ENCODE results near the gene PRSS12. TPM values are rescaled to one million over a fixed set of nuclear protein-coding genes. Genes with fewer than 3 reads are reported as not detected.
A peak's percentile ranks its signal among the peaks of the same experiment; 100 is the strongest.
"Not testable (repeated sequence)": the region's sequence is repeated elsewhere in the genome, so short reads cannot be mapped to it uniquely, and the experiment has no call there.

The PRSS12 gene
- total RNA-seq (2014; rRNA removed; shearing (Covaris generic)) = 10.3 and 14.9 TPM in 2 replicates

GRCh38 chr4:118352843-118353533 lies at the start of gene PRSS12:
Gene PRSS12, minus strand, starts transcription at chr4:118353003. Its CDS starts 283 bp downstream, at chr4:118352720.
- DNase-seq = peak; percentile 92
- peak within 1 kb of the TSS; percentile 68 for H3K4me3 ChIP-seq (ENCODE audit: insufficient read depth, low read depth, low read length)
- H3K27me3 ChIP-seq (ENCODE audit: control insufficient read depth, insufficient read depth, low read length) = peaks cover 22% of the 10 kb centered on the region
- H3K36me3 ChIP-seq (replicated peaks; ENCODE audit: control insufficient read depth, insufficient read depth, low read length) = no peaks in the 10 kb centered on the region

GRCh38 chr4:118400356-118400755 lies 47.6 kb upstream of the PRSS12 start:
- H3K27me3 ChIP-seq (ENCODE audit: control insufficient read depth, insufficient read depth, low read length) = peaks cover 1% of the 10 kb centered on the region; the same call in 1 of the 2 replicates

GRCh38 chr4:118399883-118400282 lies 47.1 kb upstream of the PRSS12 start:
- H3K4me3 ChIP-seq (ENCODE audit: insufficient read depth, low read depth, low read length); H3K36me3 ChIP-seq (replicated peaks; ENCODE audit: control insufficient read depth, insufficient read depth, low read length); H3K27me3 ChIP-seq (ENCODE audit: control insufficient read depth, insufficient read depth, low read length); DNase-seq: not testable (repeated sequence)

More at GRCh38 chr4:118400356-118400755, 47.6 kb upstream of the PRSS12 start:
- Histone ChIP-seq H3K36me3 (replicated peaks; ENCODE audit: control insufficient read depth, insufficient read depth, low read length) (no peaks in the 10 kb centered on the region), H3K4me3 (ENCODE audit: insufficient read depth, low read depth, low read length) (no peak overlapping the region)
- no peak for DNase-seq

GRCh38 chr4:118398226-118399090 lies 45.7 kb upstream of the PRSS12 start:
- DNase-seq = no peak
- H3K4me3 ChIP-seq (ENCODE audit: insufficient read depth, low read depth, low read length) = no peak overlapping the region
- H3K36me3 ChIP-seq (replicated peaks; ENCODE audit: control insufficient read depth, insufficient read depth, low read length) = no peaks in the 10 kb centered on the region
- peaks cover 1% of the 10 kb centered on the region; the same call in 1 of the 2 replicates for H3K27me3 ChIP-seq (ENCODE audit: control insufficient read depth, insufficient read depth, low read length)

- Histone ChIP-seq H3K36me3 (replicated peaks; ENCODE audit: control insufficient read depth, insufficient read depth, low read length) (no peaks in the 10 kb centered on the region), H3K27me3 (ENCODE audit: control insufficient read depth, insufficient read depth, low read length) (peaks cover 1% of the 10 kb centered on the region; the same call in 1 of the 2 replicates), H3K4me3 (ENCODE audit: insufficient read depth, low read depth, low read length) (no peak overlapping the region)
- no peak for DNase-seq
Observed at GRCh38 chr4:118397623-118397979, 44.8 kb upstream of the PRSS12 start.

- Histone ChIP-seq H3K4me3 (ENCODE audit: insufficient read depth, low read depth, low read length) (no peak overlapping the region), H3K36me3 (replicated peaks; ENCODE audit: control insufficient read depth, insufficient read depth, low read length) (no peaks in the 10 kb centered on the region), H3K27me3 (ENCODE audit: control insufficient read depth, insufficient read depth, low read length) (peaks cover 1% of the 10 kb centered on the region; the same call in 1 of the 2 replicates)
- DNase-seq = no peak
Observed at GRCh38 chr4:118396881-118397622, 44.2 kb upstream of the PRSS12 start.

- Histone ChIP-seq H3K36me3 (replicated peaks; ENCODE audit: control insufficient read depth, insufficient read depth, low read length) (no peaks in the 10 kb centered on the region), H3K4me3 (ENCODE audit: insufficient read depth, low read depth, low read length) (no peak overlapping the region), H3K27me3 (ENCODE audit: control insufficient read depth, insufficient read depth, low read length) (peaks cover 1% of the 10 kb centered on the region; the same call in 1 of the 2 replicates)
- no peak for DNase-seq
Observed at GRCh38 chr4:118395057-118395644, 42.3 kb upstream of the PRSS12 start.

- not testable (repeated sequence) for H3K4me3 ChIP-seq (ENCODE audit: insufficient read depth, low read depth, low read length); H3K36me3 ChIP-seq (replicated peaks; ENCODE audit: control insufficient read depth, insufficient read depth, low read length); H3K27me3 ChIP-seq (ENCODE audit: control insufficient read depth, insufficient read depth, low read length); DNase-seq
Observed at GRCh38 chr4:118392509-118392908, 39.7 kb upstream of the PRSS12 start.

GRCh38 chr4:118390121-118390520 lies 37.3 kb upstream of the PRSS12 start:
- Histone ChIP-seq H3K4me3 (ENCODE audit: insufficient read depth, low read depth, low read length) (no peak overlapping the region), H3K27me3 (ENCODE audit: control insufficient read depth, insufficient read depth, low read length) (no peaks in the 10 kb centered on the region), H3K36me3 (replicated peaks; ENCODE audit: control insufficient read depth, insufficient read depth, low read length) (no peaks in the 10 kb centered on the region)
- no peak for DNase-seq

- no peak overlapping the region for H3K4me3 ChIP-seq (ENCODE audit: insufficient read depth, low read depth, low read length)
- H3K36me3 ChIP-seq (replicated peaks; ENCODE audit: control insufficient read depth, insufficient read depth, low read length) = no peaks in the 10 kb centered on the region
Observed at GRCh38 chr4:118389721-118390120, 36.9 kb upstream of the PRSS12 start.

GRCh38 chr4:118388606-118389005 lies 35.8 kb upstream of the PRSS12 start:
- H3K36me3 ChIP-seq (replicated peaks; ENCODE audit: control insufficient read depth, insufficient read depth, low read length) = no peaks in the 10 kb centered on the region
- no peak for DNase-seq
- no peaks in the 10 kb centered on the region for H3K27me3 ChIP-seq (ENCODE audit: control insufficient read depth, insufficient read depth, low read length)
- no peak overlapping the region for H3K4me3 ChIP-seq (ENCODE audit: insufficient read depth, low read depth, low read length)

More at GRCh38 chr4:118389721-118390120, 36.9 kb upstream of the PRSS12 start:
- DNase-seq = no peak
- H3K27me3 ChIP-seq (ENCODE audit: control insufficient read depth, insufficient read depth, low read length) = no peaks in the 10 kb centered on the region

- Histone ChIP-seq H3K4me3 (ENCODE audit: insufficient read depth, low read depth, low read length) (no peak overlapping the region), H3K36me3 (replicated peaks; ENCODE audit: control insufficient read depth, insufficient read depth, low read length) (no peaks in the 10 kb centered on the region), H3K27me3 (ENCODE audit: control insufficient read depth, insufficient read depth, low read length) (no peaks in the 10 kb centered on the region; the same call in 1 of the 2 replicates)
- no peak for DNase-seq
Observed at GRCh38 chr4:118381902-118382301, 29.1 kb upstream of the PRSS12 start.

GRCh38 chr4:118373614-118374255 lies 20.9 kb upstream of the PRSS12 start:
- no peak for DNase-seq
- Histone ChIP-seq H3K27me3 (ENCODE audit: control insufficient read depth, insufficient read depth, low read length) (no peaks in the 10 kb centered on the region), H3K36me3 (replicated peaks; ENCODE audit: control insufficient read depth, insufficient read depth, low read length) (no peaks in the 10 kb centered on the region), H3K4me3 (ENCODE audit: insufficient read depth, low read depth, low read length) (no peak overlapping the region)

- H3K36me3 ChIP-seq (replicated peaks; ENCODE audit: control insufficient read depth, insufficient read depth, low read length) = no peaks in the 10 kb centered on the region
- no peak for DNase-seq
- H3K4me3 ChIP-seq (ENCODE audit: insufficient read depth, low read depth, low read length) = no peak overlapping the region
- H3K27me3 ChIP-seq (ENCODE audit: control insufficient read depth, insufficient read depth, low read length) = no peaks in the 10 kb centered on the region
Observed at GRCh38 chr4:118372251-118372650, 19.4 kb upstream of the PRSS12 start.
